HG03565 (cell line): Measurements from ENCODE around the gene SARM1.
A peak's percentile ranks its signal among the peaks of the same experiment; 100 is the strongest.

ENCODE experiments used
- ATAC-seq: cut with Tn5 transposase; IDR thresholded peaks from one replicate; pipeline ENCODE4 v1.9.1; 2021; ENCODE audit warnings: mild to moderate bottlenecking, moderate library complexity; ENCODE audit not compliant: unreplicated experiment

The SARM1 gene

GRCh38 chr17:28340374-28340773 is 31.1 kb upstream of the SARM1 start:
- no peak for ATAC-seq

GRCh38 chr17:28341516-28341915 is 30.0 kb upstream of the SARM1 start:
- no peak for ATAC-seq

- no peak for ATAC-seq
Measured at GRCh38 chr17:28342313-28342712, 29.2 kb upstream of the SARM1 start.

- no peak for ATAC-seq
Measured at GRCh38 chr17:28343491-28343932, 28.0 kb upstream of the SARM1 start.

GRCh38 chr17:28344011-28344410 is 27.5 kb upstream of the SARM1 start:
- no peak for ATAC-seq

GRCh38 chr17:28344435-28344901 is 27.0 kb upstream of the SARM1 start:
- no peak for ATAC-seq

GRCh38 chr17:28345419-28346198 is 25.9 kb upstream of the SARM1 start:
- ATAC-seq: no peak

- ATAC-seq: no peak
Measured at GRCh38 chr17:28346199-28346580, 25.3 kb upstream of the SARM1 start.

- no peak for ATAC-seq
Measured at GRCh38 chr17:28346746-28347246, 24.7 kb upstream of the SARM1 start.

- ATAC-seq: no peak
Measured at GRCh38 chr17:28347261-28347891, 24.1 kb upstream of the SARM1 start.

- ATAC-seq: no peak
Measured at GRCh38 chr17:28348979-28349378, 22.5 kb upstream of the SARM1 start.

GRCh38 chr17:28350271-28350670 is 21.2 kb upstream of the SARM1 start:
- no peak for ATAC-seq

- ATAC-seq: peak; percentile 87
Measured at GRCh38 chr17:28357061-28357900, 14.2 kb upstream of the SARM1 start, which contains the start of gene POLDIP2. POLDIP2 (minus strand) TSS chr17:28357527; CDS start chr17:28357448, 79 bp downstream.

GRCh38 chr17:28357901-28358197 is 13.6 kb upstream of the SARM1 start:
- no peak for ATAC-seq

GRCh38 chr17:28363186-28363585 is 8.3 kb upstream of the SARM1 start:
- no peak for ATAC-seq

- no peak for ATAC-seq
Measured at GRCh38 chr17:28363776-28364650, 7.5 kb upstream of the SARM1 start.

- no peak for ATAC-seq
Measured at GRCh38 chr17:28364665-28365363, 6.7 kb upstream of the SARM1 start, which contains the start of gene SEBOX. SEBOX (minus strand) TSS chr17:28365199; CDS start chr17:28365151, 48 bp downstream.

- ATAC-seq: no peak
Measured at GRCh38 chr17:28365487-28365886, 6.0 kb upstream of the SARM1 start.

GRCh38 chr17:28366605-28367004 is 4.9 kb upstream of the SARM1 start:
- ATAC-seq: no peak
